NB4 (cell line): ENCODE results near the gene METTL26.

Experiments
- CTCF ChIP-seq: IDR thresholded peaks from one replicate; pipeline ENCODE4 v1.5.1; 2012; ENCODE audit warnings: low read depth, low read length
- MYC ChIP-seq: IDR thresholded peaks from 2 replicates; pipeline ENCODE4 v1.6.1; 2011; ENCODE audit warnings: low read depth, low read length
- POLR2A ChIP-seq: IDR thresholded peaks from 2 replicates; pipeline ENCODE4 v1.6.1; 2011; ENCODE audit warnings: mild to moderate bottlenecking; ENCODE audit not compliant: insufficient read length; ENCODE audit errors: extremely low read depth

- TF ChIP-seq POLR2A (no peak), CTCF (no peak), MYC (no peak)
Observed at GRCh38 chr16:670485-671352, 34.6 kb upstream of the METTL26 start.
